Vagina (tissue), 2 donors: Measurements from ENCODE around the gene WDR72.

Experiments used
- POLR2A ChIP-seq, 2 donors: fragments of 450-650 bp; IDR thresholded peaks; one replicate each; pipeline ENCODE4 v1.6.1; 2017; ENCODE audit warnings: antibody characterized with exemption in 2 of 2, mild to moderate bottlenecking in 2 of 2, moderate library complexity in 2 of 2
- TF ChIP-seq, protein P1 (sequence below), 3 experiments: fragments of 450-650 bp in 2 of 3; fragments of 200-600 bp in 1 of 3; sonication (generic) in 1 of 3; IDR thresholded peaks; one replicate each; pipeline ENCODE4 v1.5.1; 2017 to 2019; ENCODE audit warnings: antibody characterized with exemption in 3 of 3, mild to moderate bottlenecking in 2 of 3, moderate library complexity in 2 of 3

DNA sequence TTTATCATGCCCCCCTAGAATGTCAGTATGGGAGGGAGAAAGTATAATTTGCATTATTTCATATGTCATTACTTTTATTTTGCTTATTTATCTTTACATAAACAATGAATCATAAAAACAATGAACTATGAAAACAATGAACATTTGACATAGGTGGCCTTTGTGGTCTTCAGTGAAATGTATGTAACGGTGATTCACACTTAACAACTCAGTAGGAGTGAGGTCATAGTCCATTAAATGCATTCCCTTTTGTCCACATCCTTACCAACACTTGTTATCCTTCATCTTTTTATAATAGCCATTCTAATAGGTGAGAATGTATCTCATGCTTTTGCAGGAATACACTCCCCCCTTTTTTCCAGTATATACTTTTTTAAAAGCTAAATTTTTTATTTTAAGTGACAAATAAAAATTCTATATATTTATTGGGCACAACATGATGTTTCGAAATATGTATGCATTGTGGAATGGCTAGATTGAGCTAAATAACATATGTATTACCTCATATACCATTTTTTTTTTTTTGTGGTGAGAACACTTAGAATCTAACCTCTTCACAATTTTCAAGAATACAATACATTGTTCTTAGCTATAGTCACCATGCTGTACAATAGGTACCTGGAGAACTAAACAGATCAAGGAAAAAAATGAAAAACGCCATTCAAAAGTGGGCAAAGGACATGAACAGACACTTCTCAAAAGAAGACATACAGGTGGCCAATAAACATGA is 189.5 kb downstream of the WDR72 start:
- TF ChIP-seq, protein P1, sequence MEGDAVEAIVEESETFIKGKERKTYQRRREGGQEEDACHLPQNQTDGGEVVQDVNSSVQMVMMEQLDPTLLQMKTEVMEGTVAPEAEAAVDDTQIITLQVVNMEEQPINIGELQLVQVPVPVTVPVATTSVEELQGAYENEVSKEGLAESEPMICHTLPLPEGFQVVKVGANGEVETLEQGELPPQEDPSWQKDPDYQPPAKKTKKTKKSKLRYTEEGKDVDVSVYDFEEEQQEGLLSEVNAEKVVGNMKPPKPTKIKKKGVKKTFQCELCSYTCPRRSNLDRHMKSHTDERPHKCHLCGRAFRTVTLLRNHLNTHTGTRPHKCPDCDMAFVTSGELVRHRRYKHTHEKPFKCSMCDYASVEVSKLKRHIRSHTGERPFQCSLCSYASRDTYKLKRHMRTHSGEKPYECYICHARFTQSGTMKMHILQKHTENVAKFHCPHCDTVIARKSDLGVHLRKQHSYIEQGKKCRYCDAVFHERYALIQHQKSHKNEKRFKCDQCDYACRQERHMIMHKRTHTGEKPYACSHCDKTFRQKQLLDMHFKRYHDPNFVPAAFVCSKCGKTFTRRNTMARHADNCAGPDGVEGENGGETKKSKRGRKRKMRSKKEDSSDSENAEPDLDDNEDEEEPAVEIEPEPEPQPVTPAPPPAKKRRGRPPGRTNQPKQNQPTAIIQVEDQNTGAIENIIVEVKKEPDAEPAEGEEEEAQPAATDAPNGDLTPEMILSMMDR (IDR thresholded peaks at IDR 0.05), result no peak
- no peak for TF ChIP-seq POLR2A (IDR thresholded peaks at IDR 0.05)
